Stimulated activated CD4-positive, alpha-beta T cell treated with anti-CD3 and anti-CD28 coated beads, Interleukin-4, amount 100 ng/mL, for 1 hour (primary cell): Measurements from ENCODE around the gene SLC15A3.

Source experiments
- DNase-seq: peaks from one replicate; pipeline ENCODE4 v3.0.0-alpha.2; 2020

Gene SLC15A3

GRCh38 chr11:60951904-60952741 is at the start of gene SLC15A3:
SLC15A3 (minus strand) TSS chr11:60952176; CDS start chr11:60951551, 625 bp downstream.
- DNase-seq, result peak; percentile 19

GRCh38 chr11:61000426-61000825 is 48.5 kb upstream of the SLC15A3 start:
- DNase-seq, result no peak

- DNase-seq, result no peak
Observed at GRCh38 chr11:60996381-60997138, 44.6 kb upstream of the SLC15A3 start.

- no peak for DNase-seq
Observed at GRCh38 chr11:60995798-60996197, 43.8 kb upstream of the SLC15A3 start.

- no peak for DNase-seq
Observed at GRCh38 chr11:60994541-60995080, 42.6 kb upstream of the SLC15A3 start.

GRCh38 chr11:60993615-60994014 is 41.6 kb upstream of the SLC15A3 start:
- DNase-seq, result peak; percentile 40

- DNase-seq, result no peak
Observed at GRCh38 chr11:60992842-60993409, 41.0 kb upstream of the SLC15A3 start.

- DNase-seq, result no peak
Observed at GRCh38 chr11:60991457-60991856, 39.5 kb upstream of the SLC15A3 start.

- no peak for DNase-seq
Observed at GRCh38 chr11:60989093-60989650, 37.2 kb upstream of the SLC15A3 start.

GRCh38 chr11:60988658-60989057 is 36.7 kb upstream of the SLC15A3 start:
- DNase-seq, result peak; percentile 42

GRCh38 chr11:60987577-60988277 is 35.8 kb upstream of the SLC15A3 start:
- peak; percentile 64 for DNase-seq

GRCh38 chr11:60985991-60986915 is 34.3 kb upstream of the SLC15A3 start:
- DNase-seq, result peak; percentile 82

- DNase-seq, result no peak
Observed at GRCh38 chr11:60985501-60985900, 33.5 kb upstream of the SLC15A3 start.

- no peak for DNase-seq
Observed at GRCh38 chr11:60984636-60985035, 32.7 kb upstream of the SLC15A3 start.

GRCh38 chr11:60984149-60984548 is 32.2 kb upstream of the SLC15A3 start:
- DNase-seq, result no peak

- DNase-seq, result no peak
Observed at GRCh38 chr11:60982184-60982583, 30.2 kb upstream of the SLC15A3 start.

GRCh38 chr11:60981515-60981914 is 29.5 kb upstream of the SLC15A3 start:
- DNase-seq, result no peak

GRCh38 chr11:60978546-60979380 is 26.8 kb upstream of the SLC15A3 start:
- DNase-seq, result peak; percentile 65

GRCh38 chr11:60977836-60978235 is 25.9 kb upstream of the SLC15A3 start:
- no peak for DNase-seq

- DNase-seq, result no peak
Observed at GRCh38 chr11:60977224-60977623, 25.2 kb upstream of the SLC15A3 start.
